Thoracic aorta (tissue), 2 donors: ENCODE measurements around the gene PTPRG. TPM values are rescaled to one million over a fixed set of nuclear protein-coding genes. Genes with fewer than 3 reads are reported as not detected.

Experiments
- ATAC-seq: fragments of 150-250 bp; one replicate; pipeline ENCODE4 v1.8.0; 2017; ENCODE audit warnings: low read depth; ENCODE audit not compliant: insufficient number of reproducible peaks, low FRiP score
- DNase-seq: peaks from one replicate; pipeline ENCODE4 v3.0.0-alpha.2; 2020; ENCODE audit warnings: low spot score
- H3K27ac ChIP-seq, 2 donors: fragments of 200-600 bp; sonication (generic); 1 replicate in 1 of 2; 2 replicates in 1 of 2; pipeline ENCODE4 v1.5.1; 2016; ENCODE audit warnings: mild to moderate bottlenecking in 2 of 2, moderate library complexity in 2 of 2
- H3K27me3 ChIP-seq: fragments of 200-600 bp; sonication (generic); replicated peaks from 2 replicates; pipeline ENCODE4 v1.6.0; 2016; ENCODE audit warnings: mild to moderate bottlenecking; ENCODE audit not compliant: insufficient read depth
- H3K36me3 ChIP-seq: fragments of 200-600 bp; sonication (generic); one replicate; pipeline ENCODE4 v1.5.1; 2016
- H3K4me1 ChIP-seq, 2 donors: fragments of 200-600 bp; sonication (generic); 1 replicate in 1 of 2; 2 replicates in 1 of 2; pipeline versions ENCODE4 v1.5.1 to v1.6.0; 2016; ENCODE audit warnings: low read depth in 2 of 2, mild to moderate bottlenecking in 1 of 2; ENCODE audit not compliant: control insufficient read depth in 1 of 2
- H3K4me3 ChIP-seq: fragments of 200-600 bp; sonication (generic); 2 replicates; pipeline ENCODE4 v1.5.1; 2016; ENCODE audit warnings: mild to moderate bottlenecking
- H3K9me3 ChIP-seq: fragments of 200-600 bp; sonication (generic); 2 replicates; pipeline ENCODE4 v1.5.1; 2016
- total RNA-seq, 2 donors: library from RNA; depleted of rRNA; stranded (reverse); fragments of >200 nt; gene quantifications; one replicate each; pipeline versions ENCODE4 v1.1.0 to v1.2.3, GENCODE V29; 2016
- TF ChIP-seq, protein P1 (sequence below): fragments of 200-600 bp; sonication (generic); IDR thresholded peaks from one replicate; pipeline ENCODE4 v1.5.1; 2019; ENCODE audit warnings: antibody characterized with exemption

Gene PTPRG
- total RNA-seq, 2 donors from 2014 or later, result 154 to 208 TPM

DNA sequence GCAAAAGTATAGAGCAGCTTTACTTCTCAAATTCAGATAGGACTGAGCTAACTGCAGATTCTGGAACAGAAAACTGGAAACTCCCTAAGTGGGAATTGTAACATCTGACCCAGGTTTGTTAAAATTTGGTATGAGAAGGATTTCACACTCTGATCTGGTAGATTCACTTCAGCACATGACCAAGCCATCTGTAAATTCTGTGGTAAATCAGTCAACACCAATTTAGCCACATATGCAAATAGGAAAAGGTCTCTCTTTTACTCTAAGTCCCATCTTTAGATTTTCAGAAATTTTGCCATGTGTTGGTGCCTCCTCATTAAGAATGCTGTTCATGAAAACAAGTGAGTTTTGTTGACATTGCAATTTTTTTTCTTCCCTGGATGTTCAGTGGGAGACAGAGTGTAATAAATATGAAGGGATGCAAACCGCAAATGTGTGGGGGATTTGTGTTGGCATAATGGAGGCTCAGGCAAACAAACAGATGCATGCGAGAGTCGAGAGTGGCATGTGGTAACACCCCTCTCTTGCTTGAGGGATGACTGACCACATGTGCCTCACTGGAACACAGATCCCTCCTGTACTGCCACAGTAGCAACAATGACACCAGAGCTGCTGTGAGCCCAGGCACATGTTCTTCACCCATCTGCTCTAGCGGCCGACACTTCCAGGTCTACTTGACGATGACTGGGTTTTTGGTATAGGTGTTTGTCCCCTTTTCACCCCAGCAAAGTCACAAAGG lies 665.4 kb downstream of the PTPRG start:
- Histone ChIP-seq H3K27me3 (no peaks in the 10 kb centered on the region), H3K36me3 (no peaks in the 10 kb centered on the region), H3K27ac (no peak overlapping the region), H3K4me1 (no peaks in the 10 kb centered on the region), H3K4me3 (no peak overlapping the region), H3K9me3 (no peaks in the 10 kb centered on the region)
- TF ChIP-seq, protein P1, sequence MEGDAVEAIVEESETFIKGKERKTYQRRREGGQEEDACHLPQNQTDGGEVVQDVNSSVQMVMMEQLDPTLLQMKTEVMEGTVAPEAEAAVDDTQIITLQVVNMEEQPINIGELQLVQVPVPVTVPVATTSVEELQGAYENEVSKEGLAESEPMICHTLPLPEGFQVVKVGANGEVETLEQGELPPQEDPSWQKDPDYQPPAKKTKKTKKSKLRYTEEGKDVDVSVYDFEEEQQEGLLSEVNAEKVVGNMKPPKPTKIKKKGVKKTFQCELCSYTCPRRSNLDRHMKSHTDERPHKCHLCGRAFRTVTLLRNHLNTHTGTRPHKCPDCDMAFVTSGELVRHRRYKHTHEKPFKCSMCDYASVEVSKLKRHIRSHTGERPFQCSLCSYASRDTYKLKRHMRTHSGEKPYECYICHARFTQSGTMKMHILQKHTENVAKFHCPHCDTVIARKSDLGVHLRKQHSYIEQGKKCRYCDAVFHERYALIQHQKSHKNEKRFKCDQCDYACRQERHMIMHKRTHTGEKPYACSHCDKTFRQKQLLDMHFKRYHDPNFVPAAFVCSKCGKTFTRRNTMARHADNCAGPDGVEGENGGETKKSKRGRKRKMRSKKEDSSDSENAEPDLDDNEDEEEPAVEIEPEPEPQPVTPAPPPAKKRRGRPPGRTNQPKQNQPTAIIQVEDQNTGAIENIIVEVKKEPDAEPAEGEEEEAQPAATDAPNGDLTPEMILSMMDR, result no peak
- no peak for DNase-seq
- ATAC-seq, result no peak

DNA sequence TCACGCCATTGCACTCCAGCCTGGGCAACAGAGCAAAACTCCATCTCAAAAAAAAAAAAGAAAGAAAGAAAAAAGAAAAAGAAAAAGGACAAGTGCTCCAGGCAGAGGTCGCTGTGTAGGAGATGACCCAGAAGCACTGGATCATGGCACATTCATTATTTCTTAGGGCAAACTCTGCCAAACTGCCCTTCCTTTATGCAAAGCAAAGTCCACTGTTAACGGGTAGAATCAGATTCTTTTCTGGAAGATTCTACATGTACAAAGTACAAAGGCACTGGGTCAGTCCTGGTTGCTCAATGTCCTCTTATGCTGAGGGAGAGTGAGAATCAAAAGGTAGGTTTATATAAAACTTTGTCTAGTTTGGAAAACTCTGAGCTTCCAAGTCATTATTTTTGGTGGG lies 667.1 kb downstream of the PTPRG start:
- Histone ChIP-seq H3K9me3 (no peaks in the 10 kb centered on the region), H3K36me3 (no peaks in the 10 kb centered on the region), H3K27ac (no peak overlapping the region), H3K27me3 (no peaks in the 10 kb centered on the region), H3K4me1 (no peaks in the 10 kb centered on the region), H3K4me3 (no peak overlapping the region)
- TF ChIP-seq, protein P1, result no peak
- no peak for DNase-seq
- no peak for ATAC-seq

DNA sequence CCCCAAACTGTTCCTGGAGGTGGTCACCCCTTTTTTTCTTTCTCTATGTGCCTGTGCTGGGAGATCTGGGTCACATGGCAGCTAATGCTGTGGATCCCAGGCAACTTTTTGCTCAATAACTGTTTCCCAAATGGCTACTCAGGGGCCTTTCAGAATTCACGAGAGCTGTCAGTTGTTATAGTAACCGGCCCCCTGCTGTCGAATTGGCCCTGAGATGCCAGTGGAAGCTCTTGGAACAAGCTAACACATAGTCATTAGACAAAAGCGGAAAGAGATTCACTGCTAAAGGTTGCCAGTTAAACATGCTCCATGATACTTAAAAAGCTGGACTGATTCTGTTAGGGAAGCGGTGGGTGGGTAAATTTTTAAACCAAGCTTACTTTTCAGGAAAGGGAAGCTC lies 667.8 kb downstream of the PTPRG start:
- Histone ChIP-seq H3K36me3 (no peaks in the 10 kb centered on the region), H3K27me3 (no peaks in the 10 kb centered on the region), H3K4me3 (no peak overlapping the region), H3K9me3 (no peaks in the 10 kb centered on the region), H3K4me1 (no peaks in the 10 kb centered on the region), H3K27ac (no peak overlapping the region)
- ATAC-seq (no peak), DNase-seq (no peak)
- TF ChIP-seq, protein P1, result no peak

DNA sequence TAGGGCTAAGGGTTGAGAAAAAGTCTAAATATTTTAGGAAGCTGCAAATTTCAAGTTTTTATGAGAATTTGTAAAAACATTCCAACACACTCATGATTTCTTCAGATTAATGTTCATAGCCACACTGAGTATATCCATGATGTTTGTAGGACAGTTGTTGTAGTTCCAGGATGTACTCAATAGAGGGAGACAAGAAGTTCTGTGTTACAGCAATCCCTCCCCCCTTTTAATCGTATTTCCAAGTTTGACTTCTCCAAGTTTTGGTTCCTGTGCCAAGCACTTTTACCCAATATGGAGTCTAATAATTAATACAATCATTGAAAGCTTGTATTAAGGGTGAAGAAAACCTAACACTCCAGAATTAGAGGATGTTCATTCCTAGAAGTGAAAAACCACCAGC lies 668.5 kb downstream of the PTPRG start:
- no peaks in the 10 kb centered on the region for H3K9me3 ChIP-seq
- TF ChIP-seq, protein P1, result no peak
- DNase-seq, result no peak
- no peaks in the 10 kb centered on the region for H3K36me3 ChIP-seq
- H3K4me1 ChIP-seq, result no peaks in the 10 kb centered on the region
- H3K27ac ChIP-seq, result no peak overlapping the region
- no peak overlapping the region for H3K4me3 ChIP-seq
- H3K27me3 ChIP-seq, result no peaks in the 10 kb centered on the region
- ATAC-seq, result no peak

- Histone ChIP-seq H3K9me3 (no peaks in the 10 kb centered on the region), H3K4me1 (peaks cover 11 to 24% of the 10 kb centered on the region in 2 donors), H3K36me3 (no peaks in the 10 kb centered on the region), H3K27ac (no peak overlapping the region), H3K27me3 (no peaks in the 10 kb centered on the region), H3K4me3 (no peak overlapping the region)
- DNase-seq, result no peak
- TF ChIP-seq, protein P1, result no peak
- ATAC-seq, result no peak
Observed at GRCh38 chr3:62233065-62233464, 671.7 kb downstream of the PTPRG start.
